Thoracic aorta (tissue), 2 donors: ENCODE measurements around the gene HNRNPH2. TPM values are rescaled to one million over a fixed set of nuclear protein-coding genes. Genes with fewer than 3 reads are reported as not detected.

ENCODE experiments used
- ATAC-seq: fragments of 150-250 bp; one replicate; pipeline ENCODE4 v1.8.0; 2017; ENCODE audit warnings: low read depth; ENCODE audit not compliant: insufficient number of reproducible peaks, low FRiP score
- DNase-seq: peaks from one replicate; pipeline ENCODE4 v3.0.0-alpha.2; 2020; ENCODE audit warnings: low spot score
- H3K27ac ChIP-seq, 2 donors: fragments of 200-600 bp; sonication (generic); 1 replicate in 1 of 2; 2 replicates in 1 of 2; pipeline ENCODE4 v1.5.1; 2016; ENCODE audit warnings: mild to moderate bottlenecking in 2 of 2, moderate library complexity in 2 of 2
- H3K27me3 ChIP-seq: fragments of 200-600 bp; sonication (generic); replicated peaks from 2 replicates; pipeline ENCODE4 v1.6.0; 2016; ENCODE audit warnings: mild to moderate bottlenecking; ENCODE audit not compliant: insufficient read depth
- H3K36me3 ChIP-seq: fragments of 200-600 bp; sonication (generic); one replicate; pipeline ENCODE4 v1.5.1; 2016
- H3K4me1 ChIP-seq, 2 donors: fragments of 200-600 bp; sonication (generic); 1 replicate in 1 of 2; 2 replicates in 1 of 2; pipeline versions ENCODE4 v1.5.1 to v1.6.0; 2016; ENCODE audit warnings: low read depth in 2 of 2, mild to moderate bottlenecking in 1 of 2; ENCODE audit not compliant: control insufficient read depth in 1 of 2
- H3K4me3 ChIP-seq: fragments of 200-600 bp; sonication (generic); 2 replicates; pipeline ENCODE4 v1.5.1; 2016; ENCODE audit warnings: mild to moderate bottlenecking
- H3K9me3 ChIP-seq: fragments of 200-600 bp; sonication (generic); 2 replicates; pipeline ENCODE4 v1.5.1; 2016
- total RNA-seq, 2 donors: library from RNA; depleted of rRNA; stranded (reverse); fragments of >200 nt; gene quantifications; one replicate each; pipeline versions ENCODE4 v1.1.0 to v1.2.3, GENCODE V29; 2016
- TF ChIP-seq, protein P1 (sequence below): fragments of 200-600 bp; sonication (generic); IDR thresholded peaks from one replicate; pipeline ENCODE4 v1.5.1; 2019; ENCODE audit warnings: antibody characterized with exemption

Gene HNRNPH2
- total RNA-seq, 2 donors from 2014 or later: 24.9 to 45.6 TPM

DNA sequence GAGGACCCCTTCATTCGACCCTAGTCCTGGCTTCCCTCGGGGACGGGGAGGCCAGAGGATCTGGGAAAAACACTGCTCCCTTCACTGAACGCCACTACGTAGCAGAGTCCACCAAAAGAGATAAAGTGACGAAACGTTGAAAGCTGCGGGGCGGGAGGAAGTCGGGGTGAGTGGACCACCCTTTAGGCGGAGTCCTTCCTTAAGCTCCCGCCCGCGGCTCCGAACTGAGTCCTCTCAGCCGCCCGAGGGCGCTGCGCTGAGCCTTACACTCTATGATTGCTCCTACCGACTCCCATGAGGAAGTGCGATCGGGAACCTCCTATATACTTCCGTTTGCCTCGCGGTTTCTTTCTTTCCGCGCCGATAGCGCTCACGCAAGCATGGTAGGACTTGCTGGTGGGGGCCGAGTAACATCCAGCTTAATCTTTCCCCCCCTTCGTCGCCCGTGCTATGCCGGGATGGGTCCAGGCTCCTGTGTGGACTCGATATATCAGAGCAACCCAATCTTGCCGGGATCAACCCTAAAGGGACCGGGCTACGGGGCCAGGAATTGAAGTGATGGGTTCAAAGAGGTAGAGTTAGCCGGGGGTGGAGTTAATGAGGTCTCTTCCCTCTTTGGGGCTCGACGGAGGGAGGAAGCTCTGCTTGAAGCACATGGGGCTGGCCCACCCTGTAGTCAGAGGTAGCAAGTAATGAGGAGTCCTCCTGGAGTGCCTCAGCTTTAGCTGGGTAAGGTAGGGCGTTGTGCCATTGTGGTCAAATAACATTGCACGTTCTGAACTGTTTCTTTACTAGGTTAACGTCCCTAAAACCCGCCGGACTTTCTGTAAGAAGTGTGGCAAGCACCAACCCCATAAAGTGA, 17.1 kb upstream of the HNRNPH2 start, which contains the start of gene RPL36A:
Gene RPL36A (plus strand): TSS at position 348 of the 862 bp plus-strand sequence. CDS start 33 bp downstream, at position 381.
- no peaks in the 10 kb centered on the region for H3K27me3 ChIP-seq
- TF ChIP-seq, protein P1, sequence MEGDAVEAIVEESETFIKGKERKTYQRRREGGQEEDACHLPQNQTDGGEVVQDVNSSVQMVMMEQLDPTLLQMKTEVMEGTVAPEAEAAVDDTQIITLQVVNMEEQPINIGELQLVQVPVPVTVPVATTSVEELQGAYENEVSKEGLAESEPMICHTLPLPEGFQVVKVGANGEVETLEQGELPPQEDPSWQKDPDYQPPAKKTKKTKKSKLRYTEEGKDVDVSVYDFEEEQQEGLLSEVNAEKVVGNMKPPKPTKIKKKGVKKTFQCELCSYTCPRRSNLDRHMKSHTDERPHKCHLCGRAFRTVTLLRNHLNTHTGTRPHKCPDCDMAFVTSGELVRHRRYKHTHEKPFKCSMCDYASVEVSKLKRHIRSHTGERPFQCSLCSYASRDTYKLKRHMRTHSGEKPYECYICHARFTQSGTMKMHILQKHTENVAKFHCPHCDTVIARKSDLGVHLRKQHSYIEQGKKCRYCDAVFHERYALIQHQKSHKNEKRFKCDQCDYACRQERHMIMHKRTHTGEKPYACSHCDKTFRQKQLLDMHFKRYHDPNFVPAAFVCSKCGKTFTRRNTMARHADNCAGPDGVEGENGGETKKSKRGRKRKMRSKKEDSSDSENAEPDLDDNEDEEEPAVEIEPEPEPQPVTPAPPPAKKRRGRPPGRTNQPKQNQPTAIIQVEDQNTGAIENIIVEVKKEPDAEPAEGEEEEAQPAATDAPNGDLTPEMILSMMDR: peak; percentile 53
- no peaks in the 10 kb centered on the region for H3K36me3 ChIP-seq
- ATAC-seq: peak; percentile 50
- H3K4me1 ChIP-seq: peaks cover 4 to 7% of the 10 kb centered on the region in 2 donors
- H3K9me3 ChIP-seq: no peaks in the 10 kb centered on the region
- H3K27ac ChIP-seq: peak within 1 kb of the TSS; percentile 53 to 85
- DNase-seq: peak; percentile 33
- H3K4me3 ChIP-seq: peak within 1 kb of the TSS; percentile 80

DNA sequence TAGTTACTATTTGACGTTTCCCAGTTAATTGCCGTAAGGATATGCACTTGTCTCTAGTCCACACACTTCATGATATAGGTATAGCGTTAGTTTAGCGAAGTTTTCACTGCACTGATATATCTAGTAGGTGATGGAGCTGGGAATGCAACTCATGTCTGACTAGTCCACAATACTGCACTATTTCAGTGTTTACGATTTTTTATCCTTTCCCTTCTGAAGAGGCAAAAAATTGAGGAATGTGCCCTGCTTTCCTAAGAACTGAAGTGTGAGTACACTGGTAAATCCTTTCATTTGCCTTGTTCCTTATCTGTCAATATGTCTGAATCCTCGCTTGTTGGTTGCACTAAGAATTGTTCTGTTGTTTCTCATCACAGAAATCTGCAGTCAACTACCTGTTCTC, 16.2 kb upstream of the HNRNPH2 start:
- Histone ChIP-seq H3K36me3 (no peaks in the 10 kb centered on the region), H3K4me3 (peak overlapping the region; percentile 80), H3K4me1 (peaks cover 4 to 7% of the 10 kb centered on the region in 2 donors), H3K9me3 (no peaks in the 10 kb centered on the region), H3K27ac (peak overlapping the region in 1 of 2 donors; percentile 85), H3K27me3 (no peaks in the 10 kb centered on the region)
- ATAC-seq (no peak), DNase-seq (no peak)
- TF ChIP-seq, protein P1: no peak

DNA sequence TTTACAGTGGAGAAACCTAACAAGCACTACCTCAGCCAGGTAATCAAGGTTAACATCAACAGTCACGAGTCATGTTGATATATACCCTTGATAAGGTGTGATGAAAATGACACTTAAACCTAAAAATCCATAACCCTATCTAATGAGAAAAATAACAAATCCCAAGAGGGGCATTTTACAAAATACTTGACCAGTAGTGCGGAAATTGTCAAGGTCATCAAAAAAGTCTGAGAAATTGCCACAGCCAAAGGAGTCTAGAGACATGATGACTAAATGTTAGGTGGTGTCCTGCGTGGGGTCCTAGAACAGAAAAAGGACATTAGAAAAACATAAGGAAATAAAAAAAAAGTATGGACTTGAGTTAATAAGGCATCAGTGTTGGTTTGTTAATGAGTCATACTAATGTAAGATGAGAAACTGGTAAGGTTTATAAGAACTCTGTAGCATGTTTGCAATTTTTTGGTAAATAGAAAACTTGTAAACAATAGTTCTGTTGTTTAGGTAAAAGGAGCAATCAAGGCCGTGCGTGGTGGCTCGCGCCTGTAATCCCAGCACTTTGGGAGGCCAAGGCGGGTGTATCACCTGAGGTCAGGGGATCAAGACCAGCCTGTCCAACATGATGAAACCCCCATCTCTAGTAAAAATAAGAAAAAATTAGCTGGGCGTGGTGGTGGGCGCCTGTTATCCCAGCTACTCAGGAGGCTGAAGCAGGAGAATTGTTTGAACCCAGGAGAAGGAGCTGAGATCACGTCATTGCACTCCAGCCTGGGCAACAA, 14.3 kb upstream of the HNRNPH2 start:
- no peak for ATAC-seq
- Histone ChIP-seq H3K9me3 (no peaks in the 10 kb centered on the region), H3K27ac (no peak overlapping the region)

DNA sequence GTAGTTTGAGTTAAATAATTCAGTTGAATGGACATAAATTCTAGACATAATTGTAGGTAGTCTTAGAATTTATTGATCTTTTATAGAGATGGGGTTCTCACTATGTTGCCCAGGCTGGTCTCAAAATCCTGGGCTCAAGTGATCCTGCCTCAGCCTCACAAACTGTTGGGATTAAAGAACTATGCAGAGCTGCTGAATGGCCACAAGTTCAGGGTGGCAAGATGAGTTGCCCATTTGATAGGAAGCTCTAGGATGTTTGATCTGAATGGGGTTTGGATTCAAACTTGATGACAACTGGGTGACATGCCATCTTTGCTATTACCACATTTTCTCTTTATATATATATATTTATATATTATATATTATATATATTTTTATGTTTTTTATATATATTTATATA, 13.7 kb upstream of the HNRNPH2 start:
- TF ChIP-seq, protein P1: no peak
- Histone ChIP-seq H3K27me3 (no peaks in the 10 kb centered on the region), H3K27ac (no peak overlapping the region), H3K4me3 (no peak overlapping the region), H3K9me3 (no peaks in the 10 kb centered on the region), H3K4me1 (peaks cover 4 to 7% of the 10 kb centered on the region in 2 donors), H3K36me3 (no peaks in the 10 kb centered on the region)
- no peak for ATAC-seq
- no peak for DNase-seq

More for the DNA sequence above, 14.3 kb upstream of the HNRNPH2 start:
- DNase-seq: no peak
- Histone ChIP-seq H3K36me3 (no peaks in the 10 kb centered on the region), H3K27me3 (no peaks in the 10 kb centered on the region), H3K4me1 (peaks cover 4 to 7% of the 10 kb centered on the region in 2 donors), H3K4me3 (no peak overlapping the region)
- TF ChIP-seq, protein P1: no peak

DNA sequence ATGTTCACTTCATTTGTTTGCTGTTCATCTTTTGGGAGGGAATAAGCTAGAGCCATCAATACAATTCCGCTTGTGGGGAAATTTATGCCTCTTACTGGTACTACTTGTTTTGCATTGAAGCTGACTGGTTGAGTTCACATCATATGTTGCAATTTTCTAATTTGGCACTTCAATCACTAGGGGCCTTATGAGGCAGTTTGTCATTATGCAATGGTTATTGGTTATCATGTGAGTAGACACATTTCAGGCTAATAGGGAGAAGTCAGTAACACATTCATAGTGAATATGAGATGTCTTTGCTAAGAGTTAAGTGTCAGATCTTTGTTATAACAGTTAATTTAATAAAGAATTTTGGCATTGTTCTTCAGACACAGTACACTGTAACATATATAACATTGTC, 12.2 kb upstream of the HNRNPH2 start:
- DNase-seq (no peak), ATAC-seq (no peak)
- no peaks in the 10 kb centered on the region for H3K36me3 ChIP-seq
- no peaks in the 10 kb centered on the region for H3K27me3 ChIP-seq
- TF ChIP-seq, protein P1: no peak
- no peaks in the 10 kb centered on the region for H3K9me3 ChIP-seq
- H3K4me1 ChIP-seq: peaks cover 4 to 7% of the 10 kb centered on the region in 2 donors
- no peak overlapping the region for H3K4me3 ChIP-seq
- H3K27ac ChIP-seq: no peak overlapping the region
